ENCODE results near the gene KCTD17.

- TF ChIP-seq CTCF (IDR thresholded peaks at IDR 0.05; ENCODE audit: low read depth, low read length, missing input control), result no peak
- TF ChIP-seq TAF1 (conservative IDR thresholded peaks at IDR 0.05), result no peak
- TF ChIP-seq GABPA (IDR thresholded peaks at IDR 0.05 in 1 of 2, conservative IDR thresholded peaks at IDR 0.05 in 1 of 2), result no peak
- no peak for TF ChIP-seq MAX (IDR thresholded peaks at IDR 0.05)
- TF ChIP-seq HNF4A (conservative IDR thresholded peaks at IDR 0.05), result no peak
- TF ChIP-seq REST (IDR thresholded peaks at IDR 0.05), result no peak
- TF ChIP-seq EGR1 (IDR thresholded peaks at IDR 0.05; ENCODE audit: low read depth in 2 of 2), result no peak
- no peak for TF ChIP-seq ATF3 (IDR thresholded peaks at IDR 0.05)
- TF ChIP-seq ZBTB33 (IDR thresholded peaks at IDR 0.05), result no peak
- TF ChIP-seq YY1 (IDR thresholded peaks at IDR 0.05), result no peak
- TF ChIP-seq JUND (IDR thresholded peaks at IDR 0.05), result no peak
Observed at GRCh38 chr22:37063431-37064420, 12.2 kb downstream of the KCTD17 start.
